ENCODE measurements around the gene SSTR1.

- no peak for TF ChIP-seq CTCF (conservative IDR thresholded peaks at IDR 0.05; ENCODE audit: low read depth, low read length)
- no peak for TF ChIP-seq EZH2 (IDR thresholded peaks at IDR 0.05; ENCODE audit: low read length, unreplicated experiment)
Measured at GRCh38 chr14:38168416-38168815, 39.3 kb upstream of the SSTR1 start.

Data from PC-3 (cell line).